Measurements from ENCODE around the gene OXER1.

Gene OXER1

DNA sequence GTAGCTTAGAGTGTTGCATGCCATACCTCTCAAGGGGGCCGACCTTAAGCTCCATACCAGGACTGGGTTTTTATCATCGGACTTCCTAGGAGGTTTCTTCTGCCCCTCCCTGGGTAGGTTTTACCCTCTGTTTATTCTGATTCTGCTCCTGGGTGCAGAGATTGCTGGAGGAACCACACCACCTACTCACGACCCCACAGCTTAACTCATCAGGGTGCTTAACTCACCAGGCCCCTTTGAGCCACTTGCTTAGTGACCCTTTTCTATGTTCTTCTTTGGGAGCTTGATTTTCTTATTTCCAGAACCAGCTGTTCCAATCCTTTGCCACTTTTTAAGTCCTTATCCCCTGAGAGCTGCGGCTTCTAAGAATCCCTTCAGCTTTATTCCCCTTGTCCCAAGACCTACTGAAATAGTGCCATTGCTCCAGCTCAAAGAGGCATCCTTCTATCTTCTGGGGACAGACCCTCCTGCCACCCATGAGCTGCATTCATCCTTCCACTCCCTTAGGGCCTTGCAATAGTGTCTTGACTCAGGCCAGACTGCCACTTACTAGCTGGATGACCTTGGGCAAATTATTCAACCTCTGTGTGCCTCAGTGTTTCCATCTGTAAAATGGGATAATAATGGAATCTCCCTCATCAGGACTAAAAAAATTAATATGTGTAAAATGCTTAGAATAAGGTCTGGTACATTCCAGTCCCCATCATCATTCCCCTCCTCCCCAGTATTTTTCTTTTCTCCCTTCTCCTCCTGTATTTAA lies 5.8 kb downstream of the OXER1 start:
- Histone ChIP-seq H3K9me3 (ENCODE audit: control insufficient read depth in 2 of 2, low read length in 2 of 2) (no peaks in the 10 kb centered on the region), H3K27ac (ENCODE audit: low read length) (no peak overlapping the region), H3K4me3 (ENCODE audit: low read length in 2 of 2) (no peak overlapping the region), H3K27me3 (ENCODE audit: control insufficient read depth in 1 of 2, insufficient read depth in 2 of 2, low read length in 2 of 2) (no peaks in the 10 kb centered on the region), H3K4me1 (ENCODE audit: control insufficient read depth, insufficient read depth, low read length) (peaks cover 8% of the 10 kb centered on the region), H3K9ac (ENCODE audit: low read length in 2 of 2) (no peak overlapping the region), H3K36me3 (ENCODE audit: control insufficient read depth in 2 of 2, insufficient read depth in 2 of 2, low read length in 2 of 2) (peaks cover 6 to 11% of the 10 kb centered on the region in 2 donors)

DNA sequence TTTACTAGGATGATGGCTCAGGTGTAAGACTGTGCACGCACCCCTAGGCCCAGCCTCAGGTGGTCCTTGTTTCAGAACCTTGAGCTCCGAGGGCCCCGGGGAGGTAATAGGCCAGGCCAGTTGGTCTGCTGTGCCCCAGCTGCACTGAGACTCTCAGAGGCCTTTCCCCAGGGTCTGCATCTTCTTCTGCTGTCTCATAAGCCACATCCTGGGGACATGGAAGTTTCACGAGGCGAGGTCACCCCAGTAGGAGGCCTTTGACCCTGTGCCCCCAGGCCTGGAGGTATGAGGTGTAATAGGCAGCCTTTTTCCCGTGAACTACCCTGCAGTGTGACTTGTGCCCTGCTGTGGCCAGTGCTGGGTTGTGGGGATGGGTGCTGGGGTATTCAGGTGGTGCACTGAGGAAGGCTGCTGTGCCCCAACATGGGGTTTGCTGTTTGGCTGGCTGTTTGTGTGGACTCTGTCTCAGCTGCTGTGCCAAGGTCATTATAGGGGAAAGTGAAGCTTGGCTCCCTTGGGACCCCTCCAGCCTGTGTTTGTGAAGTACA lies 6.9 kb downstream of the OXER1 start:
- Histone ChIP-seq H3K9me3 (ENCODE audit: control insufficient read depth in 2 of 2, low read length in 2 of 2) (no peaks in the 10 kb centered on the region), H3K4me3 (ENCODE audit: low read length in 2 of 2) (no peak overlapping the region), H3K27ac (ENCODE audit: low read length) (no peak overlapping the region), H3K27me3 (ENCODE audit: control insufficient read depth in 1 of 2, insufficient read depth in 2 of 2, low read length in 2 of 2) (no peaks in the 10 kb centered on the region), H3K4me1 (ENCODE audit: control insufficient read depth, insufficient read depth, low read length) (peaks cover 8% of the 10 kb centered on the region), H3K9ac (ENCODE audit: low read length in 2 of 2) (no peak overlapping the region), H3K36me3 (ENCODE audit: control insufficient read depth in 2 of 2, insufficient read depth in 2 of 2, low read length in 2 of 2) (peaks cover 6 to 12% of the 10 kb centered on the region in 2 donors)

DNA sequence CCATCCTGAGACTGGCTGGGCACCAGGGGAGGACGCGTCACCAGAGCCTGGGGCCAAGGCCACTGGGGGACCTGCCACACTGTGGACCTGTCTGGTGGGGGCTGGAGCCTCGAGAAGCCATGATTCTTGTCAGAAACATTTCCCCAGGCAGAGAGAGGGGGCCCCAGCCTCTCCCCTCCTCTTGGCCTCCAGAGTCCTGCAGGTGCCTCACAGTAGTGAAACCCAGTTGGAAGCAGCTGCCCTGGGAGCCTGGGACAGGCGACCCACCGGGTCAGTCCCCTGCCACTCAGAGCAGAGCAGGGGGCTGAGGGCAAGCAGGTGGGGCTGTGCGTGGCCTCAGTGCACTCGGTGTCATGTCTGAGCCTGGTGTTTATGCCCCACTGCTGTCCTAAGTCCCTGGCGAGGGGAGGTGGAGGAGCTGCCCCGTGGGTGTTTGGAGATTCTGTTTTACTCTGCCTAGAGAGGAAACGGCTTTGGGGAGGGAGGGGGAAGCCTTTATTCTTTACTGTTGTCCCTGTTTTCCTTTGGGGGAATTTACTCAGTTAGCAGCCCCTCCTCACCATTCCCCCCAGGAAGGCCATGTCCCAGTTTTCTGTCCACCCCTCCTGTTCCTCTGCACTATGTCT lies 7.7 kb downstream of the OXER1 start:
- H3K9ac ChIP-seq (ENCODE audit: low read length in 2 of 2), result no peak overlapping the region
- peaks cover 6 to 12% of the 10 kb centered on the region in 2 donors for H3K36me3 ChIP-seq (ENCODE audit: control insufficient read depth in 2 of 2, insufficient read depth in 2 of 2, low read length in 2 of 2)
- H3K27me3 ChIP-seq (ENCODE audit: control insufficient read depth in 1 of 2, insufficient read depth in 2 of 2, low read length in 2 of 2), result no peaks in the 10 kb centered on the region
- no peak overlapping the region for H3K4me3 ChIP-seq (ENCODE audit: low read length in 2 of 2)
- H3K9me3 ChIP-seq (ENCODE audit: control insufficient read depth in 2 of 2, low read length in 2 of 2), result no peaks in the 10 kb centered on the region
- H3K27ac ChIP-seq (ENCODE audit: low read length), result no peak overlapping the region
- peaks cover 8% of the 10 kb centered on the region for H3K4me1 ChIP-seq (ENCODE audit: control insufficient read depth, insufficient read depth, low read length)

DNA sequence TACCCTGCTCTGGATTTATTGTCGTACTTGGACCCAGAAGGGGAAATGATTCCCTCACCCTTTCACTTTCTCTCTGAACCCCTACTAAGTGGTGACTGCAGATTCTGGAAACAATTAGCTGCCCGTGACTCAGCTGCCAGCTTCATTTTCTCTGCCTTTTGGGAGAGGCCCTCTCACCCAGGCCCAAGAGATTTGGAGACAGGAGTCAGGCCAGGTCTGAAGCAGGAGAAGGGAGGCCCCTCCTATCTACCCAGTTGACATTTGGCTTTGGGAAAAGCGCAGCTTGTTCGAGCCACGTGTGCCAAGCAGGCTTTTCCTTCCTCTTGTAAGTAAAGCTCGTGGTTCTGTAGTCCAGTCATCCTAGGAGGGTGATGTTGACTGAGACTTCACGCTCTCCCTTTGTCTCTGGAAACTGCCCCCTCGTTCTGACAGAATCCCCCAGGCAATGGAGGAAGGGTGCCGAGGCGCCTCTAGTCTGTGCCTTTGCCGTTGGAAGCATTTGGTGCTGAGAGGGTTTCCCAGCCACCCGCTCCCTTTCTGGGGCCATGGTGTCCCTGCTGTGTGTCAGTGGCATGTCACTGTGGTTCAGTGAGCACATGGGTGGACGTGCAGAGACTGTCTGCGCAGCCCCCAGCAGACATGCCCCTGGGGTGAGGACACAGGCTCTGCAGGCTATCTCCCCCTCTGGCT lies 8.6 kb downstream of the OXER1 start:
- H3K27ac ChIP-seq (ENCODE audit: low read length), result no peak overlapping the region
- H3K36me3 ChIP-seq (ENCODE audit: control insufficient read depth in 2 of 2, insufficient read depth in 2 of 2, low read length in 2 of 2), result peaks cover 6 to 14% of the 10 kb centered on the region in 2 donors
- H3K9ac ChIP-seq (ENCODE audit: low read length in 2 of 2), result no peak overlapping the region
- peaks cover 8% of the 10 kb centered on the region for H3K4me1 ChIP-seq (ENCODE audit: control insufficient read depth, insufficient read depth, low read length)
- H3K27me3 ChIP-seq (ENCODE audit: control insufficient read depth in 1 of 2, insufficient read depth in 2 of 2, low read length in 2 of 2), result no peaks in the 10 kb centered on the region
- no peak overlapping the region for H3K4me3 ChIP-seq (ENCODE audit: low read length in 2 of 2)
- H3K9me3 ChIP-seq (ENCODE audit: control insufficient read depth in 2 of 2, low read length in 2 of 2), result no peaks in the 10 kb centered on the region

DNA sequence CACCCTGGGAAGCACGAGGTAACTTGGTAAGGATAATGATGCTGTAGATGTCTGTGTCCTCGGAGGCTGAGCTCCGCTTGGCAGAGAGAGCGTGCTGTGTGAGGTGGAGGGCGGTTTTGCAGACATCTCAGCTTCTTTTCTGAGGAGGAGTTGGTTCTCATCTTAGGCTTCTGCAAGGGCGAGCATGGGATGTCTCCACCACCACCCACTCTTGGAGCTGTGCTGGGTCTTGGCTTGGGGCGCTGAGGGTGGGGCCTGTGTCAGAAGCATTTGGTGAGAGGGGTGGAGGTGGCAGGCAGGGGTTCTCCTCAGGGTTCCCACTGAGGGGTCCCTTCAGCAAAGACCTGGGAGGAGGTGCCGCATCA lies 9.2 kb downstream of the OXER1 start:
- H3K4me3 ChIP-seq (ENCODE audit: low read length in 2 of 2), result no peak overlapping the region
- H3K36me3 ChIP-seq (ENCODE audit: control insufficient read depth in 2 of 2, insufficient read depth in 2 of 2, low read length in 2 of 2), result peaks cover 6 to 12% of the 10 kb centered on the region in 2 donors
- H3K27me3 ChIP-seq (ENCODE audit: control insufficient read depth in 1 of 2, insufficient read depth in 2 of 2, low read length in 2 of 2), result no peaks in the 10 kb centered on the region
- no peak overlapping the region for H3K27ac ChIP-seq (ENCODE audit: low read length)
- H3K9me3 ChIP-seq (ENCODE audit: control insufficient read depth in 2 of 2, low read length in 2 of 2), result no peaks in the 10 kb centered on the region
- H3K4me1 ChIP-seq (ENCODE audit: control insufficient read depth, insufficient read depth, low read length), result peaks cover 8% of the 10 kb centered on the region
- H3K9ac ChIP-seq (ENCODE audit: low read length in 2 of 2), result no peak overlapping the region

DNA sequence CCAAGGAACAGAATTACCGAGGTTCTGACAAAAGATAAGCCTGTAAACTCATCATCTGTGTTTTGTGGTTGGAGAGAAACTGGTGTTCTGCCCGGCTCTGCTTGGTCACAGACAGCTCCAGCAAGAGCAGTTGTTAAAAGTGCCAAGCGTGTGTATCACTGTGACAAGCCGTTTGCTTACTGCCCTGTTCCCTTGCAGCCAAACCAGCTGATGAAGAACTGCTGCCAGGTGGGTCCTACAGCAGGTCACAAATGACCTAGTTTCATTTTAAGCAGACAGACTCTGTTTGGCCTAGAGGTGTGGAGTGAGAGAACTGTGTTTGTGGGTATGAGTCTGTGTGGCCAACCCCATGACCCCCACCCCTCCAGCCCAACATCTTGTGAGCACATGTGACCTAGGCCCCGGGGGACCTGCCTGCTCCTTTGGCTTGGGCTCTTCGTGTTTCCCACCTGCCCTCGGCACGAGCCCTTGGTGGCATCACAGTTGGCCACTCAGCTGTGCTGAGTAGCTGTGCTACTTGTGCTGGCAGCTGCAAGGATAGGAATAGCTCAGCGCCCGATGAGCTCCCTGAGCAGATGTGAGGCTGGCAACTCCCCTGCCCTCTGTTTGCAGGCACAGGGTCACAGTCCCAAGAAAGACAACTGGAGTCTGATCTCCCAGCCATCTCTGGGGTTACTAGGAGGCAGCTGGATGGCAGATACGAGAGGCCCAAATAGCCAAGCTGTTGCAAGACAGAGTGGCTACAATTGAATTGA lies 9.7 kb downstream of the OXER1 start:
- no peak overlapping the region for H3K9ac ChIP-seq (ENCODE audit: low read length in 2 of 2)

DNA sequence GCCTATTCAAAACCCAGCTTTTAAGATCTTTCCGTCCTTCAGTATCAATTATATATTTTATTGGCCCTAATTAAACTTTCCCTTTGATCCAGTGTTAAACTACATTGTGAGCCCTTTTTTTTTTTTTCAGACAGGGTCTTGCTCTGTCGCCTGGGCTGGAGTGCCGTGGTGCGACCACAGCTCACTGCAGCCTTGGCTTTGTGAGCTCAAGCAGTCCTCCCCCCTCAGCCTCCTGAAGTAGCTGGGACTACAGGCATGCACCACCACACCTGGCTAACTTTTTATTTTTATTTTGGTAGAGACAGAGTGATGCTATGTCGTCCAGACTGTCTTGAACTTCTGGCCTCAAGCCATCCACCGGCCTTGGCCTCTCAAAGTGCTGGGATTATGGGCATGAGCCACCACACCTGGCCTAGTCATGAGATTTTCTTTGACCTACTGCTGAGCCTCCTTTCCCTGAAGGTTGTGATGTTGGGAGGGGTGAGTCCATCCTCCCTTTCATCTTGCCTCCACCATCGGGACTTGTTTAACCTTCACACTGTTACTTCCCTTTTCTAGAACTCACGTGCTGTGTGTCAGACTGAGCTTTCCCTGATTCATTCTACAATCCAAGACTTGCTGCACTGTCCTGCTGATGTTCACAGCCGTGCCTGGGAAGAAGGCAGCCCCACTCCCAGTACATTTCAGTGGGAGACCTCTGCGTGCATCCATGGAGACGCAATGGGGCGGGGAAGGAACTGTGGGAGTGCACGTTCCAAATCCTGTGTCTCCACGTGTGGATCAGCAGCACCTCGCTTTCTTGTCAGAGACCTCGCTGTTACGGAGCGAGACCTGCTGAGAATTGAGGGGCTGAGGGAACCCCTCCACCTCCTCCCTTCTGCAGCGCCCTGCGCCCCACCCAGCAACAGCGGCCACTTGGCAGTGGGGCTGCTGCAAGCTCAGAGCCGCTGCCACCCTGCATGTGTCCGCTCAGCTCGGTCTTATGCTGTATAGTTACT lies 10.8 kb downstream of the OXER1 start:
- H3K4me1 ChIP-seq (ENCODE audit: control insufficient read depth, insufficient read depth, low read length), result peaks cover 8% of the 10 kb centered on the region
- H3K27me3 ChIP-seq (ENCODE audit: control insufficient read depth in 1 of 2, insufficient read depth in 2 of 2, low read length in 2 of 2), result no peaks in the 10 kb centered on the region
- no peak overlapping the region for H3K27ac ChIP-seq (ENCODE audit: low read length)
- H3K36me3 ChIP-seq (ENCODE audit: control insufficient read depth in 2 of 2, insufficient read depth in 2 of 2, low read length in 2 of 2), result peaks cover 6 to 11% of the 10 kb centered on the region in 2 donors
- H3K4me3 ChIP-seq (ENCODE audit: low read length in 2 of 2), result no peak overlapping the region
- no peak overlapping the region for H3K9ac ChIP-seq (ENCODE audit: low read length in 2 of 2)
- H3K9me3 ChIP-seq (ENCODE audit: control insufficient read depth in 2 of 2, low read length in 2 of 2), result no peaks in the 10 kb centered on the region

More for the DNA sequence above, 9.7 kb downstream of the OXER1 start:
- Histone ChIP-seq H3K27ac (ENCODE audit: low read length) (no peak overlapping the region), H3K4me3 (ENCODE audit: low read length in 2 of 2) (no peak overlapping the region), H3K4me1 (ENCODE audit: control insufficient read depth, insufficient read depth, low read length) (peaks cover 8% of the 10 kb centered on the region), H3K36me3 (ENCODE audit: control insufficient read depth in 2 of 2, insufficient read depth in 2 of 2, low read length in 2 of 2) (peaks cover 6 to 11% of the 10 kb centered on the region in 2 donors), H3K9me3 (ENCODE audit: control insufficient read depth in 2 of 2, low read length in 2 of 2) (no peaks in the 10 kb centered on the region), H3K27me3 (ENCODE audit: control insufficient read depth in 1 of 2, insufficient read depth in 2 of 2, low read length in 2 of 2) (no peaks in the 10 kb centered on the region)

DNA sequence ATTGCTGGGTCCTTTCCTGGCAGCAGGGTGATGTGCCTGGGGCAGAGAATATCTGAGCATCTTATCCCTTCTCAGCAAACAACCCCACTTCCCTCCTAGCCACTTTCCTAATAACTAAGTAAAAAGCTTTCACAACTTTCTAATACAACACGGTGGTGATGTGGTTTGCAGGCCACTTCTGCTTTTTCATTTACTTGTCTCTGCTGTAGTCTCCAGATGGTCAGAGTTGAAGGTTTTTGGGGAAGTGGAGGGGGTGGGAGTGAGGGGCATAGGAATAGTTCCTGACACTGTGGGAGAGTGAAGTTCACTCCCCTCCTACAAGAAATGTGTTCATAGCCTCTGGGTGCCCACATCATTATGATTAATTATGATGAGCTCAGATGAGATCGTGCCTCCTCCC lies 11.6 kb downstream of the OXER1 start:
- Histone ChIP-seq H3K36me3 (ENCODE audit: control insufficient read depth in 2 of 2, insufficient read depth in 2 of 2, low read length in 2 of 2) (peaks cover 7 to 11% of the 10 kb centered on the region in 2 donors), H3K27ac (ENCODE audit: low read length) (no peak overlapping the region), H3K27me3 (ENCODE audit: control insufficient read depth in 1 of 2, insufficient read depth in 2 of 2, low read length in 2 of 2) (no peaks in the 10 kb centered on the region), H3K9me3 (ENCODE audit: control insufficient read depth in 2 of 2, low read length in 2 of 2) (no peaks in the 10 kb centered on the region), H3K9ac (ENCODE audit: low read length in 2 of 2) (no peak overlapping the region), H3K4me1 (ENCODE audit: control insufficient read depth, insufficient read depth, low read length) (peaks cover 8% of the 10 kb centered on the region), H3K4me3 (ENCODE audit: low read length in 2 of 2) (no peak overlapping the region)

DNA sequence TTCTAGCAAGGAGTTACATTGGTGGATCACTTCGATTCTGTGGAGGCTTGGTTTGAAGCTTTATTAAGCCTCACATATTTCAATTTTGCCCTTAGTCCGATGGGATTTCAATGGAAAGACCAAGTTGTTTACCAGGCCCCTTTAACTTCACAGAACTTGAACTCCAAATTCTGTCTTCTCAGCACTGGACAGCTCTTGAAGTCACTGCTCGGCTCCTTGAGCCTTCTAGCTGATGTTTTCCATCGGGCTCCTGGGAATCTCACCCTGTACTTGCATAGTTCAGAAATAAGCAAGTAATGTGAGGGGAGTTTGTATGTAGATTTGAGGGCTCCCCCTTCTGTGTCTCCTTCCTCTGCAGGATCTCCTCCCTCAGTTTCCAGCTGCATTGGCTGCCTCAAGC lies 15.1 kb downstream of the OXER1 start:
- no peak overlapping the region for H3K4me3 ChIP-seq (ENCODE audit: low read length in 2 of 2)
- no peaks in the 10 kb centered on the region for H3K4me1 ChIP-seq (ENCODE audit: control insufficient read depth, insufficient read depth, low read length)
- H3K27me3 ChIP-seq (ENCODE audit: control insufficient read depth in 1 of 2, insufficient read depth in 2 of 2, low read length in 2 of 2), result no peaks in the 10 kb centered on the region
- no peaks in the 10 kb centered on the region for H3K9me3 ChIP-seq (ENCODE audit: control insufficient read depth in 2 of 2, low read length in 2 of 2)
- peaks cover 9% of the 10 kb centered on the region in 2 donors for H3K36me3 ChIP-seq (ENCODE audit: control insufficient read depth in 2 of 2, insufficient read depth in 2 of 2, low read length in 2 of 2)
- H3K27ac ChIP-seq (ENCODE audit: low read length), result no peak overlapping the region
- H3K9ac ChIP-seq (ENCODE audit: low read length in 2 of 2), result no peak overlapping the region
